Osteoblast (primary cell): ENCODE results near the gene PTPRN2. TPM values are rescaled to one million over a fixed set of nuclear protein-coding genes. Genes with fewer than 3 reads are reported as not detected.
A peak's percentile ranks its signal among the peaks of the same experiment; 100 is the strongest.
"Not testable (repeated sequence)": the region's sequence is repeated elsewhere in the genome, so short reads cannot be mapped to it uniquely, and the experiment has no call there.

Experiments
- DNase-seq: peaks from one replicate; pipeline ENCODE4 v3.0.0; 2011; ENCODE audit warnings: low spot score, mixed read lengths; ENCODE audit not compliant: insufficient read length; ENCODE audit errors: missing footprints
- H2AFZ ChIP-seq: 2 replicates; pipeline ENCODE4 v1.6.0; 2011; ENCODE audit warnings: mild to moderate bottlenecking, low read length
- H3K27ac ChIP-seq: 2 replicates; pipeline ENCODE4 v1.5.1; 2011; ENCODE audit warnings: mild to moderate bottlenecking, low read depth, low read length, moderate library complexity
- H3K27me3 ChIP-seq: 2 replicates; pipeline ENCODE4 v1.6.0; 2012; ENCODE audit warnings: mild to moderate bottlenecking, control low read depth, inconsistent platforms, low read length, moderate library complexity; ENCODE audit not compliant: insufficient read depth
- H3K36me3 ChIP-seq: 2 replicates; pipeline ENCODE4 v1.5.1; 2011; ENCODE audit warnings: mild to moderate bottlenecking, low read length, control low read depth, moderate library complexity; ENCODE audit not compliant: insufficient read depth
- H3K4me1 ChIP-seq: 2 replicates; pipeline ENCODE4 v1.5.1; 2011; ENCODE audit warnings: mild to moderate bottlenecking, low read length, control low read depth, moderate library complexity; ENCODE audit not compliant: insufficient read depth
- H3K4me2 ChIP-seq: 2 replicates; pipeline ENCODE4 v1.6.0; 2011; ENCODE audit warnings: mild to moderate bottlenecking, low read length; ENCODE audit not compliant: insufficient read depth
- H3K4me3 ChIP-seq: fragments of 200-600 bp; sonication (generic); 3 replicates; pipeline ENCODE4 v1.5.1; 2012; ENCODE audit warnings: mild to moderate bottlenecking, low read length, inconsistent platforms; ENCODE audit not compliant: insufficient read depth
- H3K79me2 ChIP-seq: 2 replicates; pipeline ENCODE4 v1.6.0; 2012; ENCODE audit warnings: mild to moderate bottlenecking, low read length, control low read depth, inconsistent platforms; ENCODE audit not compliant: insufficient read depth
- H3K9me3 ChIP-seq: 2 replicates; pipeline ENCODE4 v1.5.1; 2011; ENCODE audit warnings: low read depth, low read length, control low read depth
- H4K20me1 ChIP-seq: 2 replicates; pipeline ENCODE4 v1.6.0; 2012; ENCODE audit warnings: mild to moderate bottlenecking, low read length, control low read depth; ENCODE audit not compliant: insufficient read depth
- total RNA-seq: library from RNA; depleted of rRNA; stranded (reverse); fragments of >200 nt; gene quantifications from 2 replicates; pipeline ENCODE4 v1.2.3, GENCODE V29; 2012
- TF ChIP-seq, protein P1 (sequence below): IDR thresholded peaks from 2 replicates; pipeline ENCODE4 v1.5.1; 2011; ENCODE audit warnings: mild to moderate bottlenecking, low read depth, low read length, moderate library complexity; ENCODE audit errors: extremely low read depth

Gene PTPRN2
- total RNA-seq, 1 donor, result 0.36 TPM

DNA sequence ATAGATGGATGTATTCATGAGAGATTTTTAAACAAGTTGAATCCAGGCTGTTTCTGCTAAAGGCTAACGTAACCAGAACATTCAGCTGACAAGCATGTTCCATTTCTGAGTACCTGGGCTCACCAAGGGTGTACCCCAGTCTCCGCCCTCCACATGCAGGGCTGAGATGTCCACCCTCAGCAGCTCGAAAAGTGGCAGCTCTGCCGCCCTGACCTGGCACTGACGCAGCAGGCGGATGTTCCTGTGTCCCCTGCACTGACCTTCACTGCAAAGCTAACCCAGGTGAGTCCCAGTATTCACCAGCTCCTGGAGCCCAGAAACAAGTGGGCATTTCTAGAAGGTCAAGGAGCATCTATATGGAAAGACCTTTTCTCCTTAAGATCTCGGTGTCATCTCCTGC is 437.4 kb downstream of the PTPRN2 start:
- no peaks in the 10 kb centered on the region for H4K20me1 ChIP-seq
- no peak overlapping the region for H3K4me3 ChIP-seq
- TF ChIP-seq, protein P1, sequence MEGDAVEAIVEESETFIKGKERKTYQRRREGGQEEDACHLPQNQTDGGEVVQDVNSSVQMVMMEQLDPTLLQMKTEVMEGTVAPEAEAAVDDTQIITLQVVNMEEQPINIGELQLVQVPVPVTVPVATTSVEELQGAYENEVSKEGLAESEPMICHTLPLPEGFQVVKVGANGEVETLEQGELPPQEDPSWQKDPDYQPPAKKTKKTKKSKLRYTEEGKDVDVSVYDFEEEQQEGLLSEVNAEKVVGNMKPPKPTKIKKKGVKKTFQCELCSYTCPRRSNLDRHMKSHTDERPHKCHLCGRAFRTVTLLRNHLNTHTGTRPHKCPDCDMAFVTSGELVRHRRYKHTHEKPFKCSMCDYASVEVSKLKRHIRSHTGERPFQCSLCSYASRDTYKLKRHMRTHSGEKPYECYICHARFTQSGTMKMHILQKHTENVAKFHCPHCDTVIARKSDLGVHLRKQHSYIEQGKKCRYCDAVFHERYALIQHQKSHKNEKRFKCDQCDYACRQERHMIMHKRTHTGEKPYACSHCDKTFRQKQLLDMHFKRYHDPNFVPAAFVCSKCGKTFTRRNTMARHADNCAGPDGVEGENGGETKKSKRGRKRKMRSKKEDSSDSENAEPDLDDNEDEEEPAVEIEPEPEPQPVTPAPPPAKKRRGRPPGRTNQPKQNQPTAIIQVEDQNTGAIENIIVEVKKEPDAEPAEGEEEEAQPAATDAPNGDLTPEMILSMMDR, result no peak
- H3K79me2 ChIP-seq, result no peaks in the 10 kb centered on the region
- no peaks in the 10 kb centered on the region for H3K27me3 ChIP-seq
- DNase-seq, result peak; percentile 66
- no peaks in the 10 kb centered on the region for H3K36me3 ChIP-seq
- peaks cover 15% of the 10 kb centered on the region for H3K9me3 ChIP-seq
- H2AFZ ChIP-seq, result no peak overlapping the region
- no peak overlapping the region for H3K4me2 ChIP-seq
- H3K27ac ChIP-seq, result no peak overlapping the region
- no peaks in the 10 kb centered on the region for H3K4me1 ChIP-seq

DNA sequence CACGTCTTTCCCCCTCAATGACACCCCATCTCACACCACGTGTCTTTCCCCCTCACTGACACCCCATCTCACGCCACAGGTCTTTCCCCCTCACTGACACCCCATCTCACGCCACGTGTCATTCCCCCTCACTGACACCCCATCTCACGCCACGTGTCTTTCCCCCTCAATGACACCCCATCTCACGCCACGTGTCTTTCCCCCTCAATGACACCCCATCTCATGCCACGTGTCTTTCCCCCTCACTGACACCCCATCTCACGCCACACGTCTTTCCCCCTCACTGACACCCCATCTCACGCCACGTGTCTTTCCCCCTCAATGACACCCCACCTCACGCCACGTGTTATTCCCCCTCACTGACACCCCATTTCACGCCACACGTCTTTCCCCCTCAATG is 440.2 kb downstream of the PTPRN2 start:
- DNase-seq, H2AFZ ChIP-seq: not testable (repeated sequence)
- H3K9me3 ChIP-seq, result peaks cover 13% of the 10 kb centered on the region

DNA sequence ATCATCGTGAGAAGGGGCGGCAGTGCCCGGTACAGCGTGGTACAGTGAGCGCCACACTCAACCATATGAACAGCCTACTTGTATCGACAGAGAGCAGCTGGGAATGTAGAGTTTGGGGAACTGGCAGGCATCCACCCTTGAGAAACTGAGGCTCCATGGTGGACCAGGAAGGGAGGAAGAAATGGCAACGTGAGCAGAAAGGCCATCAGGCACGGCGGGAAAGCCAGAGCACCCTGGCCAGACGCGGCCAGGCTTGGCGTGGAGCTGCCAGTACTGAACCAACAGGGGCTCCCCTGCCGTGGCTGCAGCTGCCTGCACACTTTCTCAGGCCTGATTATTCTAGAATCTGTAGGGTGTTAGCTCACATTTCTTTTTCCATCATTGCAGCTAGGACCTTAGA is 442.3 kb downstream of the PTPRN2 start:
- H2AFZ ChIP-seq, result no peak overlapping the region
- no peak overlapping the region for H3K4me3 ChIP-seq
- H3K79me2 ChIP-seq, result no peaks in the 10 kb centered on the region
- H3K36me3 ChIP-seq, result no peaks in the 10 kb centered on the region
- no peaks in the 10 kb centered on the region for H3K4me1 ChIP-seq
- H3K27me3 ChIP-seq, result no peaks in the 10 kb centered on the region
- no peak overlapping the region for H3K4me2 ChIP-seq
- peaks cover 12% of the 10 kb centered on the region for H3K9me3 ChIP-seq
- H3K27ac ChIP-seq, result no peak overlapping the region
- H4K20me1 ChIP-seq, result no peaks in the 10 kb centered on the region
- DNase-seq, result peak; percentile 23
- TF ChIP-seq, protein P1, result no peak

More for the DNA sequence above, 440.2 kb downstream of the PTPRN2 start:
- not testable (repeated sequence) for H3K4me3 ChIP-seq, H3K4me2 ChIP-seq, H3K27ac ChIP-seq, H4K20me1 ChIP-seq, H3K4me1 ChIP-seq, H3K27me3 ChIP-seq, H3K36me3 ChIP-seq, H3K79me2 ChIP-seq

DNA sequence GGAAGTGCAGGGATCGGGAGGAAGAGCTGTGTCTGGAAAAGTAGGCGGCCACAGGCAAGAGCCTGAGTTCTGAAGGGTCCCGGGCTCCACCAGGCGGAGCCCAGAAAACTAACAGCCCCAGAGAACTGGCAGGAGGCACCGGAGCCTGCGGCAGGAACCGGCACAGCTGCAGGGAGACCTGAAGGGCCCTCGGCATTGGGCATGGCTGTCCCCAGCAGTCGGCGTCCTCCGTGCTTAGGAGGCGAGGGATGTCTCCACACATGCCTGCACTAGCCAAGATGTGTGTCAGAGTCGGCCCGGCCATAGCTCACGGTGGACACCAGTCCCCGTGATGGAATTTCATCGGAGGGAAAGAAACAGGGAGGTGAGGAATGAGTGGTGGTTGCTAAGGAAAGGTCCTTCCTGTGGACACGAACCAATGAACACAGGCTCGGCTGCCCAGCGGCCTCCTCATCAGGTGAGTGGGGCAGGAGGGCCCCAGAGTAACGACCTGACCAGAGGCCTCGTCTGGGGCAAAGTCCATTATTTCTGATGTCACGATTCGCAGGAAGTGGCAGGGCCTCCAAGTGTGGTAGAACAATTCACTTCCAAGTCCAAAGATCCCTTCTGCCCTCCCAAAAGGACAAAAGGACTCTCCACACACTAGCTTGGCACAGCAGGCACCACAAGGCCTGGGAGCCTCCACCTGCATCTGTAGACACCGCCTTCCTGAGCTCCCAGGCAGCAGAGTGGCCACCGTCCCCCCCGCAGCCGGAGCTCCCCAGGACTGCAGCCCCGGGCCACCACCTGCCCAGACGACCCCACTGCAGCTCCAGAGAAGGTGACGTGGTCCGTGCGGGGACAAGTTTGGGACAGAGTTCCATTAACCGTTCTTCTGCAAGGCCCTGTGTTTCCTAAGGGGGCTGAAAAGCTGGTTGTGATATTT is 444.2 kb downstream of the PTPRN2 start:
- no peaks in the 10 kb centered on the region for H3K79me2 ChIP-seq
- no peaks in the 10 kb centered on the region for H3K4me1 ChIP-seq
- no peak overlapping the region for H3K27ac ChIP-seq
- H2AFZ ChIP-seq, result no peak overlapping the region
- H4K20me1 ChIP-seq, result no peaks in the 10 kb centered on the region
- H3K4me3 ChIP-seq, result no peak overlapping the region
- H3K4me2 ChIP-seq, result no peak overlapping the region
- peaks cover 9% of the 10 kb centered on the region for H3K9me3 ChIP-seq
- DNase-seq, result peak; percentile 65
- no peaks in the 10 kb centered on the region for H3K27me3 ChIP-seq
- H3K36me3 ChIP-seq, result no peaks in the 10 kb centered on the region
- TF ChIP-seq, protein P1, result no peak
